Upper lobe of left lung (tissue), 4 donors: Measurements from ENCODE around the gene SLC9A8.

ENCODE experiments used
- CTCF ChIP-seq, 6 experiments: fragments of 450-650 bp in 4 of 6; fragments of 200-600 bp in 2 of 6; sonication (generic) in 2 of 6; IDR thresholded peaks; one replicate each; pipeline ENCODE4 v1.5.1; 2016 to 2019; ENCODE audit warnings: antibody characterized with exemption in 6 of 6
- POLR2AphosphoS5 ChIP-seq, 2 donors: sonication (generic); formaldehyde crosslinking; IDR thresholded peaks; one replicate each; pipeline ENCODE4 v1.5.1; 2017; ENCODE audit warnings: antibody characterized with exemption in 2 of 2

GRCh38 chr20:49901588-49901987, 89.0 kb downstream of the SLC9A8 start:
- TF ChIP-seq POLR2AphosphoS5 (IDR thresholded peaks at IDR 0.05) (no peak), CTCF (IDR thresholded peaks at IDR 0.05) (no peak)
